K562 (cell line): ENCODE data around the gene PCDH19.

Experiments used
- AFF4 ChIP-seq: sonication (generic); formaldehyde crosslinking; IDR thresholded peaks from 2 replicates; pipeline ENCODE4 v1.8.0; 2023; ENCODE audit warnings: mild to moderate bottlenecking, missing genetic modification reagents
- BHLHE40 ChIP-seq: IDR thresholded peaks from 2 replicates; pipeline ENCODE4 v1.6.1; 2011; ENCODE audit warnings: low read length, improper control_type of control experiment
- CHCHD3 ChIP-seq: fragments of 250-450 bp; sonication (Bioruptor Pico); IDR thresholded peaks from 2 replicates; pipeline ENCODE4 v2.1.2; 2022; ENCODE audit warnings: mild to moderate bottlenecking
- CTCF ChIP-seq, 3 experiments: IDR thresholded peaks in 2 of 3; conservative IDR thresholded peaks in 1 of 3; 2 replicates each; pipeline ENCODE4 v1.5.1; 2011 to 2012; ENCODE audit warnings: low read length in 3 of 3, mild to moderate bottlenecking in 3 of 3, control low read depth in 2 of 3, improper control_type of control experiment in 1 of 3, inconsistent platforms in 1 of 3, low read depth in 1 of 3, mixed read lengths in 1 of 3, moderate library complexity in 1 of 3; ENCODE audit not compliant: insufficient read depth in 2 of 3
- GTF3C2 ChIP-seq: IDR thresholded peaks from 3 replicates; pipeline ENCODE4 v1.6.1; 2011; ENCODE audit warnings: borderline replicate concordance, mild to moderate bottlenecking, moderate library complexity; ENCODE audit not compliant: insufficient read length; ENCODE audit errors: extremely low read depth
- HDAC1 ChIP-seq, 2 experiments: fragments of 450-650 bp; IDR thresholded peaks; 2 replicates each; pipeline ENCODE4 v1.6.1; 2016 to 2017; ENCODE audit warnings: inconsistent platforms in 1 of 2, mild to moderate bottlenecking in 1 of 2, moderate library complexity in 1 of 2
- MEF2A ChIP-seq: IDR thresholded peaks from 2 replicates; pipeline ENCODE4 v1.6.1; 2011; ENCODE audit warnings: low read depth, mild to moderate bottlenecking, low read length, moderate library complexity; ENCODE audit not compliant: control insufficient read depth
- PHF8 ChIP-seq: fragments of 200-600 bp; sonication (generic); IDR thresholded peaks from 2 replicates; pipeline ENCODE4 v1.6.1; 2012; ENCODE audit warnings: mixed run types, mild to moderate bottlenecking, inconsistent platforms, low read length, moderate library complexity, borderline replicate concordance
- POLR2A ChIP-seq: fragments of 450-650 bp; conservative IDR thresholded peaks from 2 replicates; pipeline ENCODE4 v1.6.1; 2016
- SAFB ChIP-seq: fragments of 200-400 bp; formaldehyde crosslinking; IDR thresholded peaks from 2 replicates; pipeline ENCODE4 v1.6.1; 2017; ENCODE audit warnings: low read depth, low read length, borderline replicate concordance
- SRF ChIP-seq, 2 experiments: fragments of 250-450, 450-650 bp in 1 of 2; sonication (Bioruptor Pico) in 1 of 2; sonication (generic) in 1 of 2; formaldehyde crosslinking; IDR thresholded peaks; 2 replicates each; pipeline versions ENCODE4 v1.5.0 to v1.5.1; 2020 to 2022; ENCODE audit warnings: mild to moderate bottlenecking in 1 of 2, missing genetic modification reagents in 1 of 2
- ZZZ3 ChIP-seq: fragments of 450-650 bp; IDR thresholded peaks from 2 replicates; pipeline ENCODE4 v1.6.1; 2016; ENCODE audit warnings: antibody characterized with exemption, mild to moderate bottlenecking, moderate library complexity
- TF ChIP-seq, protein P1 (sequence below): sonication (generic); formaldehyde crosslinking; IDR thresholded peaks from 2 replicates; pipeline ENCODE4 v1.9.0; 2022; ENCODE audit warnings: mild to moderate bottlenecking, missing genetic modification reagents

GRCh38 chrX:100274916-100275315, 135.2 kb downstream of the PCDH19 start:
- no peak for TF ChIP-seq BHLHE40
- no peak for TF ChIP-seq CHCHD3 (CRISPR knock-in tag)
- no peak for TF ChIP-seq CTCF (IDR thresholded peaks at IDR 0.05 in 2 of 3, conservative IDR thresholded peaks at IDR 0.05 in 1 of 3; ENCODE audit: insufficient read depth in 2 of 3, low read depth in 1 of 3, low read length in 3 of 3)
- TF ChIP-seq POLR2A, result no peak
- TF ChIP-seq AFF4, result no peak
- TF ChIP-seq ZZZ3, result no peak
- no peak for TF ChIP-seq SRF (CRISPR knock-in tag; IDR thresholded peaks at IDR 0.05)
- TF ChIP-seq GTF3C2, result no peak
- TF ChIP-seq PHF8, result no peak
- TF ChIP-seq HDAC1 (IDR thresholded peaks at IDR 0.05), result no peak
- TF ChIP-seq SAFB, result no peak
- TF ChIP-seq MEF2A, result no peak
- TF ChIP-seq, protein P1, sequence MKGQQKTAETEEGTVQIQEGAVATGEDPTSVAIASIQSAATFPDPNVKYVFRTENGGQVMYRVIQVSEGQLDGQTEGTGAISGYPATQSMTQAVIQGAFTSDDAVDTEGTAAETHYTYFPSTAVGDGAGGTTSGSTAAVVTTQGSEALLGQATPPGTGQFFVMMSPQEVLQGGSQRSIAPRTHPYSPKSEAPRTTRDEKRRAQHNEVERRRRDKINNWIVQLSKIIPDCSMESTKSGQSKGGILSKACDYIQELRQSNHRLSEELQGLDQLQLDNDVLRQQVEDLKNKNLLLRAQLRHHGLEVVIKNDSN (CRISPR knock-in tag), result no peak
